ENCODE measurements around the gene S100P.
"Not testable (repeated sequence)": the region's sequence is repeated elsewhere in the genome, so short reads cannot be mapped to it uniquely, and the experiment has no call there.

Gene S100P

GRCh38 chr4:6673191-6673659 lies 20.5 kb upstream of the S100P start:
- DNase-seq (ENCODE audit: low spot score): not testable (repeated sequence)

GRCh38 chr4:6673660-6674499 lies 19.8 kb upstream of the S100P start:
- peak; percentile 96 for DNase-seq (ENCODE audit: low spot score)

- peak; percentile 68 for DNase-seq (ENCODE audit: low spot score)
These were observed 19.1 kb upstream of the S100P start for GRCh38 chr4:6674500-6675149.

- DNase-seq (ENCODE audit: low spot score): no peak
These were observed 16.7 kb upstream of the S100P start for GRCh38 chr4:6676722-6677558.

- no peak for DNase-seq (ENCODE audit: low spot score)
These were observed 13.2 kb upstream of the S100P start for GRCh38 chr4:6680372-6681034.

- DNase-seq (ENCODE audit: low spot score): no peak
These were observed 12.5 kb upstream of the S100P start for GRCh38 chr4:6681191-6681590.

- no peak for DNase-seq (ENCODE audit: low spot score)
These were observed 10.7 kb upstream of the S100P start for GRCh38 chr4:6682862-6683590.

- DNase-seq (ENCODE audit: low spot score): no peak
These were observed 9.0 kb upstream of the S100P start for GRCh38 chr4:6684656-6685055.

GRCh38 chr4:6686104-6686787 lies 7.4 kb upstream of the S100P start:
- no peak for DNase-seq (ENCODE audit: low spot score)

GRCh38 chr4:6687947-6688878 lies 5.5 kb upstream of the S100P start:
- no peak for DNase-seq (ENCODE audit: low spot score)

GRCh38 chr4:6688879-6689505 lies 4.7 kb upstream of the S100P start:
- peak; percentile 82 for DNase-seq (ENCODE audit: low spot score)

GRCh38 chr4:6689506-6689960 lies 4.1 kb upstream of the S100P start:
- DNase-seq (ENCODE audit: low spot score): no peak

- DNase-seq (ENCODE audit: low spot score): no peak
These were observed 1.3 kb upstream of the S100P start for GRCh38 chr4:6692379-6692778.

- no peak for DNase-seq (ENCODE audit: low spot score)
These were observed 872 bp upstream of the S100P start for GRCh38 chr4:6692806-6693205.

- no peak for DNase-seq (ENCODE audit: low spot score)
These were observed 661 bp downstream of the S100P start for GRCh38 chr4:6694177-6694901.

- DNase-seq (ENCODE audit: low spot score): peak; percentile 82
These were observed 2.3 kb downstream of the S100P start for GRCh38 chr4:6695660-6696610.

- DNase-seq (ENCODE audit: low spot score): no peak
These were observed 2.9 kb downstream of the S100P start for GRCh38 chr4:6696611-6697010.

All from LoVo (cell line).